Measurements from ENCODE around the gene RNU1-3.
"Not testable (repeated sequence)": the region's sequence is repeated elsewhere in the genome, so short reads cannot be mapped to it uniquely, and the experiment has no call there.

- TF ChIP-seq CTCF (IDR thresholded peaks at IDR 0.05); EZH2 (IDR thresholded peaks at IDR 0.05; ENCODE audit: borderline replicate concordance, insufficient read depth, low read depth, low read length, poor library complexity, severe bottlenecking): not testable (repeated sequence)
Observed at GRCh38 chr1:16626409-16626983, 40.3 kb downstream of the RNU1-3 start.
